Central memory CD4-positive, alpha-beta T cell (primary cell): ENCODE results near the gene NYAP2.

Experiments used
- DNase-seq: peaks from one replicate; pipeline ENCODE4 v3.0.0; 2022

Gene NYAP2

GRCh38 chr2:225487878-225488416 lies 88.4 kb downstream of the NYAP2 start:
- DNase-seq, result no peak

DNA sequence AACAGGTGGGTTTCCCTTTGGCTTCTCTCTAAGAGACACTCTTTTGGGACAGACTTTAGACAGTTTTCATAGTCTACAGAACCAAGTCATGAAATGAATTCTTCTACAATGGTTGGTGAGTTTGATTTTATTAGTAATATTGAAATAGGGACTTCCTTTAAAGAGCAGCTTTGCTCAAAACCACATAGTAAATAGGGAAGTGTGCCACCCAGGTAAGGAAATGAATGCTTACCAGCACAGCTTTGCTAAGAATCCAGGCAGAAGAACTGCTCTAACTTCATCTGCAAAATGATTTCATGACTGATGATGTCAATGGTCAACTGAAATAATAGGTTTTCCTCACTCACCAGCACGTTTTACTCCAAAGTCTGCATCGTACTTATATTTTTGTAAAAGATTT lies 89.2 kb downstream of the NYAP2 start:
- DNase-seq, result no peak

DNA sequence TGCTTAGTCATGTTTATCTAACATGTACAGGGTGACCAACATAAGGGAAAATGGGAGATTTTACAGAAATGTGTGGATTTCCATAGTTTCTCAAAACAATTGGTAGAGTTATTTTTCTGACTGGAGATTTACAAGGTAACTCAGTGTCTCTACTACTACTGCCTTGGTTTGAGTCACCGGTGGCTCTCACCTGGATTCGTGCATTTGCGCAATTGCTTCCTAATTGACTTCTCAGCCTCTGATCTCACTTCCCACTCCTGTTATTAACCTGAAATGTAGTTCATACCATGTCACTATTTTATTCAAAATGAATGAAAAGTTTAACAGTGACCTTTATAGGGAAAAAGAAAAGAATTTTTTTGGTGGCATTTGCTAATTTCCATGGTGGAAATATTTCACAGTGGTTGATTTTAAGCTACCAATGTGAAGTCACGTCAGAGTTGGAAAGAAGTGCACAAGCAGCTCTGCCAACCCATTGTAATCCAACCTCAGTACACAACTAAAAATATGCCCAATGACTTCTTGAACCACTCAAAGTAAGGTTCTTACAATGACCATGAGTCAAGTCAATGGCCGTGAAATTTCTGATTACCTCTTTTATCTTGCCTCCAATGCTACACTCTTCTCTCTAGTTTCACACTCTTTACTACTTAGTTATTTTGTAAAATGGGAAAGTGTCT lies 94.0 kb downstream of the NYAP2 start:
- no peak for DNase-seq

- no peak for DNase-seq
These were observed 94.6 kb downstream of the NYAP2 start for GRCh38 chr2:225494100-225494459.

GRCh38 chr2:225495706-225496105 lies 96.2 kb downstream of the NYAP2 start:
- no peak for DNase-seq

DNA sequence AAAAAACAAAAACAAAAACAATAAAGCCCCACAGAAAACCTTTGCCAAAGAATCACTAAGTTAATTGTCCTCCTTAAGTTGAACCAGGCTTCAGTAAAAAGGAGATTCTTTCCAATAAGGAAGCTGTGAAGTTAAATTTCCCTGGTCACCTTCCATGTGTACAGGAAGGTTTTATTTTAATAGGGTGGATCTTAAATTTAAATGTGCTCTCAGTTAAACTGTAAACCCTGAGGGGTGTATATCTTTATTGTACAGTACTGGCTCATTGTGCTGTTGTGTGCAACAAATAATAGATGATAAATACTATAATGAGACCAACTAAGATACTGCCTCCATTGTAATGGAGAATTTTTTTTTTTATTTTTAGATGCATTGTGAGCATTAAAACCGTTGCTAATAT lies 97.1 kb downstream of the NYAP2 start:
- DNase-seq, result no peak

GRCh38 chr2:225497166-225497565 lies 97.7 kb downstream of the NYAP2 start:
- no peak for DNase-seq

DNA sequence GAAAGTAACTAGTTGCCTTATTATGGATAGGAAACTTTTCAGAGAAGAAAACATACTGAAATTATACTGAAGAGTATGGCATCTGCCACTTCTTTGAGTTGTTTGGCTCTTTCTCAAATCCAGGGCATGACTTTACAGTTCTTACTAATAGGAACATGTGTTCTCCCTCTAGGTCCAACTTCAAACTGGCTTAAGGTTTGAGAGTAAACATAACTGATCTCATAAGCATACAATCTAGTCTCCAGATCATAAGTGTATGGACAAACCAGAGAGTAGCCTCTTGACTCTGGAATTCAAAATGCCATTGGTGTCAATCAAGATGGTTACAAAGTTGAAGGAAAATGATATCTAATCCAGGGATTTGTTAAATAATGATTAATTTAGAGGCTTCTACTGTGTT lies 101.5 kb downstream of the NYAP2 start:
- DNase-seq, result no peak

DNA sequence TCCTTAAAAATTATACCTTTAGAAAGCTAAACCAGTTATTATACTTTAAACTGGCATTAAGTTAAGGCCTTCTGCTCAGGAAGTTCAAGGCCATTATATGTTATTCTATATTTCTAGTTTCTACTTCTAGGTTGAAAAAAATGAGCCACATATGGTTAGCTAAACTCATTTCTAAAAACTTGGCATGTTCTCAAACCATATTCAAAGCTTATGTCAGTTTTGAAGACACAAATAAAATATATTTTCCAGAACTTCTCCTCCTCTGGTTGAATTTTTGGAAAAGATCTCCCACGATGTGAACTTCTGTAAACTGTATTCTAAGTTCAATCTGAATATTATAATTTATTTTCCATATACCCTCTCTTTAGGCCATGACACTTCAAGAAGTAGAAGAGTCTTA lies 103.5 kb downstream of the NYAP2 start:
- no peak for DNase-seq

GRCh38 chr2:225510796-225511195 lies 111.3 kb downstream of the NYAP2 start:
- no peak for DNase-seq

- no peak for DNase-seq
These were observed 113.0 kb downstream of the NYAP2 start for GRCh38 chr2:225512469-225512868.

GRCh38 chr2:225512876-225513540 lies 113.5 kb downstream of the NYAP2 start:
- DNase-seq, result no peak

GRCh38 chr2:225515033-225515432 lies 115.5 kb downstream of the NYAP2 start:
- no peak for DNase-seq

DNA sequence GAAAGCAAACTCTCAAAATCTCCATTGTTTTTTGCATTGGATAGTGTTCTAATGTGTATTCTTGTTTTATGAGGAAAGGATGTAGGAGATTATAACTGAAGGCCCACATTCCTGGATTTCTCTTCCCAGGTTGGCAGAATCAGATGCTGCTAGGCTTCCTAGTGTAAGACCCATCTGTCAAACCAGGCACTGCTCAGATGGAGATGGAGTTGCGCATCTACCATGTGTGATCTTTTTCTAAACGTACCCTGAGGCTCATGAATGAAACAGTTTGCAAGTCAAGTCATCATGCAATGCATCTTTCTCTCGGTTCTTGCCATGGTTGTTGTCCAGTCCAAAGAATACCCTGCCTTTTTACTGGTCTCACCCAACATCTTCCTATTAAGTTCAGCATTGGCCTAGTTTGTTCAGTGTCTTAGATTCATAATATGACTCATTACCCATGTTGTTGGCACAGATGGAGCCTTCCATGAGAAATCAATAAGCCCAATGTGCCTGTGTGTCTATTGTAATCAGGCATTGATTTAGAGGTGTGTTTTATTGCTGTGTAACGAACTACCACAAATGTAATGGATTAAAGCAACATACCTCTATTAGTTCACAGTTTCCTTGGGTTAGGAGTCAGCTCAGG lies 127.4 kb downstream of the NYAP2 start:
- no peak for DNase-seq

DNA sequence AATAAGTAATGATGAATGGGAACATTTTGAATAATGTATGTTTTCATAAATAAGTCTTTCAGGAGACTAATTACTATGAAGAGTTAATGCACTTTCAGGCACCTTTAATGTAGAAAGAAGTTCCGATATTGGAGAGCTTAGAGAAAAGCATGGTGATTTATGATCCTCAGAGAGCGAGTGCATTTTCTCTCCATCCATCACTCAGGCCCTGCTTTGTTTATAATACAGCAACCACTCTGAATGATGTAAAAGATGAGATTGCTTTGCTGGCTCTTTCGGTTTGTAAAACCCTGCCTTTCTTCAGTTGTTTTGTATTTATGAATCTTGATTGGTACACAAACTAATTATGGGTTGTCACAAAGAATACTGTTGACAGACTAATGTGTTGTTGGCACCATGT lies 132.0 kb downstream of the NYAP2 start:
- DNase-seq, result no peak

DNA sequence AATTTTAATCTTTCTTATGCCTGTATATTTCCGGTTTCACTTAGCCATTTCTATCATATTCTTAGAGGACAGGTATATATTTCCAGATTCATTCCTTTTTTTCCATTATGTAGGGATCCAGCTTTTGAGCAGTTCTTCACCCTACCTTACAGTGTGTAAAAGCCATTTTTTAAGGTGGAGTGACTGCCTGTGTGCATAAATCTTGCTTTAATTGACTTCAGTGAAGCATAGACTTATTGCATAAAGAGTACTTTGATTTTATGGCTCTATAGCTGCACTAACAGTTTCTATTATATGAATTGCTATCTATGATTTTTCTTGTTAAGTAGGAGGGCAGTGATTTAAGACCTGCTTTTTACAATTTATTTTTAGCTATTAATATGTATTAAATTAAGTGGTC lies 132.6 kb downstream of the NYAP2 start:
- no peak for DNase-seq

DNA sequence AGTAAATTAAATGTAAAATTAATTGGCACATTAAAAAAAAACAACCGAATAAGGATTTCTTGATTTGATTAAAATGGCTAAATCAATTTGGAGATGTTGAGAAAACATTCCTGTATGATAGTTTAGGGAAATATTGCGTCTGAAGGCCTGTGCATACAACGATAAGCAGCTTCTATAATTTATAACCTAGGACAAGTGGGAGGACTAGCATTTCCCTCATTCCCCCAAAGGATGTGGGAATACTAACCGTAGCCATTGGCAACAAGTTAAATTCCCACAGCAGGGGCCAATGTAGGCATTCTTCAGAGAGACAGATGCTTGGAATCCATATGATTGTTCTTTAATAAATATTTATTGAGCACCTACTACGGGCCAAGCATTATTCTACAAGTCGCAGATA lies 134.5 kb downstream of the NYAP2 start:
- no peak for DNase-seq

DNA sequence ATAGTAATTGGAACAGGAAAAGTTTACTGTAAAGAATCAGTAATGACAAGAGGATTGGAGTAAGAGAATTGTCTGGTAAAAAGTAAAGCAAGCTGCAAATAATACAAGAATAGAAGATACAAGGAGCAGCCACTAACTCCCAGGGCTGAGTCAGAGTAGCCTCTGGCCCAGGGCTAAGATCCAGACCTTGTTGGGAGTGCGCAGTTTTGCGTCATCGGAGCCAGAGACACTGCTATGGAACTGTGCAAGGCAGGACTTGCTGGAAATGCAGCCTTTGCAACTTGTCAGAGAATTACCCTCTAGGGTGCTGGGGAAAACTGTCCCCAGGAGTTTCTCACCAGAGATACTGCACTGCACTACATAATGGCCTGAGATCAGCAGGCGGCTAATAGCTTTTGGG lies 135.2 kb downstream of the NYAP2 start:
- no peak for DNase-seq

- no peak for DNase-seq
These were observed 136.5 kb downstream of the NYAP2 start for GRCh38 chr2:225536036-225536435.

DNA sequence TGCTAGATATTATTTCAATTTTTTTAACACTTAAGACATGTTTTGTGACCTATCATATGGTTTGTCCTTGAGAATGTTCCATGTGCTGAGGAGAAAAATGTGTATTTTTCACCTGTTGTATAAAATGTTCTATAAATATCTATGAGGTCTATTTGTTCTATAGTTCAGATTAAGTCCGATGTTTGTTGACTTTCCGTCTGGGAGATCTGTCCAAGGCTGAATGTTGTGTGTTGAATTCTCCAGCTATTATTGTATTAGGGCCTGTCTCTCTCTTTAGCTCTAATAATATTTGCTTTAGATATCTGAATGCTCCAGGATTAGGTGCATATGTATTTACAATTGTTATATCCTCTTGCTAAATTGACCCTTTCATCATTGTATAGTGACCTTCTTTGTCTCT lies 144.1 kb downstream of the NYAP2 start:
- no peak for DNase-seq

GRCh38 chr2:225556461-225556860 lies 157.0 kb downstream of the NYAP2 start:
- DNase-seq, result no peak

DNA sequence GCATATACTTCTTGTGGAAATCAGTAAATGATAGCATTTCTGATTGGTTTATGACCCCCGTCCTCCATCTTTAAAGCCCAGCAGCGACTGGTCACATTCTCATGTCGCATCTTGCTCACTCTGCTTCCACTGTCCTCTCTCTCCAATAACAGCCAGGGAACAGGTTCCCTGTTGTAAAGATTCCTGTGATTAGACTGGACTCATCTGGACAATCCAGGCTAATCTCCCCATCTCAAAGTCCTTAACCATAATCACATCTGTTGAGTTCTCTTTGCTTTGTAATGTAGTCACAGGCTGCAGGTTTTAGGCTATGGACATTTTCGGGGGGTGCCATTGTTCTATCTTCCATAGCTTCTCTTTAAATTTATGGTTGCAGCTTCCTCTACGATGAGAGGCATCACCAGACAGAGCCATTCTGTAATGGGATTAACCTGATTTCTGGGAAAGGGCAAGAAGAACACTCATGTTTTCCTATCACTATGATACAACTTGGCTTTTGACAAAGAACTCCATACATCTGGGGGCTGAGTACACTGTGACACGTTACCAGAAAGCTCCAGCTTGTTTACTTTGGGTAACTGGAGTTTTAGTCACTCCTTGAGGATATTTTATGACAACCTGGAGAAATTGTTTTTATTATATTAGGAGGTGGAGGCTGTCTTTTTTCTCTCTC lies 159.0 kb downstream of the NYAP2 start:
- no peak for DNase-seq

DNA sequence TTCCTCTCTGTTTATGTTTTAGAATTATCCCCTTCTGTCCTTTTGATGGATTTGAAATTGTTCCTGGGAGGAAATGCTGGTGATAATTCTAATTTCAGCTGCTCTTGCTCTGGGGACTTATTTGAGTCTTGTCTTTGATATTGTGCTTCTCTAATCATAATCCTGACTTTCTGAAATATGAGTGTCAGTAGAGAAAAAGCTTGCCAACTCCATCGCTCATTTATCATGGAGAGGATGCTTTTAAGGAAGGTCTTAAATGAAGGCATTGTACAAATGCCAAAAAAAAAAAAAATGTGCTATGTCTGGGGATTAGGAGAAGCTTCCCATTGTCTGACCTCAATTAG lies 159.5 kb downstream of the NYAP2 start:
- no peak for DNase-seq

DNA sequence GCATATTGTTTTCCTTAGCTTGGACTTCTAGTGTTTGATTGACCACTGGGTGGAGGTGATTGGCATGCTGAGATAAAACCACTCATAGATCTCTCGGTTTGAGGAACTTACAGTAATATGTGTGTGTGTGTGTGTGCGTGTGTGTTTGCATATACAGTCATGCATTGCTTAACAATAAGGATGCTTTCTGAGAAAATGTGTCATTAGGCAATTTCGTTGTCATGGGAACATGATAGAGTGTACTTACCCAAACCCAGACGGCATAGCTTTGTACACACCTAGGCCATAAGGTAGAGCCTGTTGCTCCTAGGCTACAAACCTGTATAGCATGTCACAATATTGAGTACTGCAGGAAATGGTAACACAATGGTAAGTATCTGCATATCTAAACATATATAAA lies 167.3 kb downstream of the NYAP2 start:
- no peak for DNase-seq
